OCI-LY3 (cell line): Measurements from ENCODE around the gene B4GALNT2.
A peak's percentile ranks its signal among the peaks of the same experiment; 100 is the strongest.

Source experiments
- H2AFZ ChIP-seq: fragments of 200-600, 300-600 bp; shearing (Covaris generic); 2 replicates; pipeline ENCODE4 v1.6.0; 2014; ENCODE audit warnings: antibody characterized with exemption, low read depth, low read length
- H3K27ac ChIP-seq: fragments of 200-600, 300-600 bp; sonication (generic); 2 replicates; pipeline ENCODE4 v1.5.1; 2014; ENCODE audit warnings: mild to moderate bottlenecking, low read length, moderate library complexity, mixed read lengths
- H3K27me3 ChIP-seq: fragments of 200-600, 300-600 bp; sonication (generic); 2 replicates; pipeline ENCODE4 v1.6.1; 2014; ENCODE audit warnings: low read depth, low read length, mixed read lengths
- H3K36me3 ChIP-seq: fragments of 200-600, 300-600 bp; sonication (generic); replicated peaks from 2 replicates; pipeline ENCODE3; 2014; ENCODE audit warnings: low read depth, low read length, mixed read lengths
- H3K4me1 ChIP-seq: fragments of 300-600, 200-600 bp; sonication (generic); 2 replicates; pipeline ENCODE4 v1.6.1; 2014; ENCODE audit warnings: low read length, mixed read lengths
- H3K4me2 ChIP-seq: fragments of 200-600, 300-600 bp; sonication (generic); 2 replicates; pipeline ENCODE4 v1.6.1; 2014; ENCODE audit warnings: low read length, mixed read lengths
- H3K4me3 ChIP-seq: fragments of 300-600, 200-600 bp; sonication (generic); 2 replicates; pipeline ENCODE4 v1.5.1; 2014; ENCODE audit warnings: antibody characterized with exemption, mild to moderate bottlenecking, low read length, moderate library complexity
- H3K79me2 ChIP-seq: fragments of 300-600, 200-600 bp; shearing (Covaris generic); 2 replicates; pipeline ENCODE4 v1.6.1; 2014; ENCODE audit warnings: mild to moderate bottlenecking, low read length, mixed read lengths
- H3K9ac ChIP-seq: fragments of 300-600, 200-600 bp; shearing (Covaris generic); 2 replicates; pipeline ENCODE4 v1.6.0; 2014; ENCODE audit warnings: mild to moderate bottlenecking, low read length, moderate library complexity
- H3K9me3 ChIP-seq: fragments of 200-600, 300-600 bp; shearing (Covaris generic); 2 replicates; pipeline ENCODE4 v1.6.1; 2014; ENCODE audit warnings: low read length, mixed read lengths; ENCODE audit not compliant: insufficient read depth
- H4K20me1 ChIP-seq: fragments of 200-600, 300-600 bp; sonication (generic); 2 replicates; pipeline ENCODE4 v1.6.1; 2016; ENCODE audit warnings: low read length, mixed read lengths; ENCODE audit not compliant: insufficient read depth
- CTCF ChIP-seq: fragments of 200-600, 300-600 bp; sonication (generic); IDR thresholded peaks from 2 replicates; pipeline ENCODE4 v1.5.1; 2014; ENCODE audit warnings: antibody characterized with exemption, low read length, low read depth
- EZH2phosphoT487 ChIP-seq: fragments of 200-600 bp; shearing (Covaris generic); IDR thresholded peaks from 2 replicates; pipeline ENCODE4 v1.6.1; 2018; ENCODE audit warnings: antibody characterized with exemption, mixed run types, low read depth

B4GALNT2 gene

DNA sequence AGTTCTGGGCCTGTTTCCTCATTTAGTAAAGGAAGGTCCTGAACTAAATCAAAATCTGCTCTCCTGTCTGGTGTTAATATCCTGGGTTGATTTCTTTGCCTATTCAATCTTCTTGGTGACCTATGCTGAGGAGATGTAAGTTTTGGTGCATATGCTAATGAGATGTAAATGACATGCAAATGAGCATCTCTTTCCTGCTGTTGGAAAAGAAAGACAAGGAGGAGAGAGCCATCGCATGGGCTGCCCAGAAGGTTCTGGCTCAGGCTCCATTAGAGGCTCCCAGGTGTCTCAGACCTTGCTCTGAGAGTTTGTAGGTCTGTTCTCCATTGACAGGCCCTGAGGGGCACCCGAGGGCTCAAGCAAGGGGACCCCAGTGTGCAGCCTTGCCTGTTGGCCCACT, 81.3 kb downstream of the B4GALNT2 start:
- H3K79me2 ChIP-seq: peaks cover 5% of the 10 kb centered on the region; the same call in 1 of the 2 replicates
- H4K20me1 ChIP-seq: no peaks in the 10 kb centered on the region
- H2AFZ ChIP-seq: no peak overlapping the region
- H3K27ac ChIP-seq: peak overlapping the region; percentile 23; the same call in 1 of the 2 replicates
- H3K9ac ChIP-seq: no peak overlapping the region
- peak overlapping the region; percentile 42 for H3K4me3 ChIP-seq
- H3K27me3 ChIP-seq: no peaks in the 10 kb centered on the region
- TF ChIP-seq CTCF: no peak
- no peak for TF ChIP-seq EZH2phosphoT487
- H3K4me2 ChIP-seq: peak overlapping the region; percentile 64
- H3K36me3 ChIP-seq: peaks cover 8% of the 10 kb centered on the region
- peaks cover 79% of the 10 kb centered on the region for H3K4me1 ChIP-seq
- H3K9me3 ChIP-seq: no peaks in the 10 kb centered on the region

DNA sequence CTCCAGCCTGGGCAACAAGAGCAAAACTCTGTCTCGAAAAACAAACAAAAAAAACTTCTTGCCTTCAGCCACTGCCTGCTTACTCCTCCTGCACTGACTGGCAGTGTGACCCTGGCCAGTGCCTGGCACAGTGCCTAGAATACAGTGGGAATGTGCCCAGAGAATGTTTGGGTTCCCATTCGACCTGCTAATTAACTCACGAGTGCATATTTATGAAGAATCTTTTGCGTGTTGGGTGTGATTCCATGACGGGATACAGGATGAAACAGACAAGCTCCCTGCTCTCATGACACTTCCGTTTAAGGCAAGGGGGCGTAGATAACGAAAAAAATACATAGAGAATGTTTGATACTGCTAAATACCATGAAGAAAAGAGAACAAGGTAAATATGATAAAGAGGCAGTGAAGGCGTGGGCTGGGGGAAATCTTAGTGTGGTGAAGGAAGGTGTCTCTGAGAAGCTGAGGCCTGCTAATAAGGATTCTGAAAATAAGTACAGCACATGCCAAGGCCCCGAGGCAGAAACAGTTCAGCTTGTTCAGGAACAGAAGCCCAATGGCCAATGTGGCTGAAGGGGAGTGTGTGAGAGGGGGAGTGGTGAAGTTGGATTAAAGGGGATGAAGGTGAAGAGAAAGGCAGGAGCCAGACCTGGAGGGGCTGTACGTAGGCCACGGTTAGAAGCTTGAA, 82.2 kb downstream of the B4GALNT2 start:
- no peak overlapping the region for H3K9ac ChIP-seq

GRCh38 chr17:49216482-49216881, 83.9 kb downstream of the B4GALNT2 start:
- H3K27ac ChIP-seq: peak overlapping the region; percentile 61
- H2AFZ ChIP-seq: no peak overlapping the region
- no peaks in the 10 kb centered on the region for H4K20me1 ChIP-seq
- no peaks in the 10 kb centered on the region for H3K79me2 ChIP-seq
- H3K9ac ChIP-seq: peak overlapping the region; percentile 14; the same call in 1 of the 2 replicates
- TF ChIP-seq CTCF (no peak), EZH2phosphoT487 (no peak)
- H3K36me3 ChIP-seq: peaks cover 11% of the 10 kb centered on the region
- peak overlapping the region; percentile 44 for H3K4me2 ChIP-seq
- peak overlapping the region; percentile 8; the same call in 1 of the 2 replicates for H3K4me3 ChIP-seq
- peaks cover 76% of the 10 kb centered on the region for H3K4me1 ChIP-seq
- no peaks in the 10 kb centered on the region for H3K27me3 ChIP-seq
- no peaks in the 10 kb centered on the region for H3K9me3 ChIP-seq

More for the DNA sequence above, 82.2 kb downstream of the B4GALNT2 start:
- no peak for TF ChIP-seq EZH2phosphoT487
- no peak overlapping the region for H3K4me3 ChIP-seq
- H3K36me3 ChIP-seq: peaks cover 8% of the 10 kb centered on the region
- H3K9me3 ChIP-seq: no peaks in the 10 kb centered on the region
- peaks cover 5% of the 10 kb centered on the region; the same call in 1 of the 2 replicates for H3K79me2 ChIP-seq
- no peaks in the 10 kb centered on the region for H3K27me3 ChIP-seq
- no peaks in the 10 kb centered on the region for H4K20me1 ChIP-seq
- H3K4me2 ChIP-seq: no peak overlapping the region; the same call in 1 of the 2 replicates
- H2AFZ ChIP-seq: no peak overlapping the region
- peaks cover 81% of the 10 kb centered on the region for H3K4me1 ChIP-seq
- no peak overlapping the region for H3K27ac ChIP-seq

GRCh38 chr17:49216953-49217650, 84.5 kb downstream of the B4GALNT2 start:
- Histone ChIP-seq H3K4me2 (no peak overlapping the region), H2AFZ (no peak overlapping the region), H3K9me3 (no peaks in the 10 kb centered on the region), H4K20me1 (no peaks in the 10 kb centered on the region), H3K4me1 (peaks cover 75% of the 10 kb centered on the region), H3K36me3 (peaks cover 11% of the 10 kb centered on the region), H3K27ac (no peak overlapping the region), H3K27me3 (no peaks in the 10 kb centered on the region), H3K9ac (no peak overlapping the region), H3K79me2 (no peaks in the 10 kb centered on the region), H3K4me3 (no peak overlapping the region)
- TF ChIP-seq CTCF (no peak), EZH2phosphoT487 (no peak)
